H9 (cell line): ENCODE measurements around the gene HSPA2. TPM values are rescaled to one million over a fixed set of nuclear protein-coding genes. Genes with fewer than 3 reads are reported as not detected.

Experiments
- DNase-seq: peaks from one replicate; pipeline ENCODE4 v3.0.0-alpha.2; 2017
- H2AFZ ChIP-seq: one replicate; pipeline ENCODE4 v1.6.1; 2013; ENCODE audit warnings: mild to moderate bottlenecking, low read length, control low read depth, moderate library complexity
- H2AK5ac ChIP-seq: 2 replicates; pipeline ENCODE4 v1.6.1; 2013; ENCODE audit warnings: low read length, control low read depth, mixed read lengths; ENCODE audit not compliant: insufficient read length
- H2BK120ac ChIP-seq: one replicate; pipeline ENCODE4 v1.6.1; 2013; ENCODE audit warnings: low read depth, mild to moderate bottlenecking, low read length, control low read depth, inconsistent platforms; ENCODE audit not compliant: poor library complexity, severe bottlenecking
- H2BK12ac ChIP-seq: 2 replicates; pipeline ENCODE4 v1.6.1; 2013; ENCODE audit warnings: low read length, control low read depth, mixed read lengths, low read depth; ENCODE audit not compliant: insufficient read length
- H2BK15ac ChIP-seq: 2 replicates; pipeline ENCODE4 v1.6.1; 2013; ENCODE audit warnings: low read depth, low read length, control low read depth
- H2BK20ac ChIP-seq: one replicate; pipeline ENCODE4 v1.6.1; 2013; ENCODE audit warnings: low read depth, mild to moderate bottlenecking, low read length, control low read depth, inconsistent platforms; ENCODE audit not compliant: poor library complexity, severe bottlenecking
- H2BK5ac ChIP-seq: 2 replicates; pipeline ENCODE4 v1.6.1; 2013; ENCODE audit warnings: low read length, control low read depth, mixed read lengths; ENCODE audit not compliant: insufficient read length
- H3K14ac ChIP-seq: 2 replicates; pipeline ENCODE4 v1.6.1; 2013; ENCODE audit warnings: low read length, control low read depth; ENCODE audit not compliant: insufficient read depth
- H3K18ac ChIP-seq: 2 replicates; pipeline ENCODE4 v1.6.1; 2013; ENCODE audit warnings: low read depth, mild to moderate bottlenecking, mixed read lengths, low read length, control low read depth; ENCODE audit not compliant: insufficient read length
- H3K23ac ChIP-seq: 2 replicates; pipeline ENCODE4 v1.6.1; 2013; ENCODE audit warnings: low read length, control low read depth, mixed read lengths, low read depth; ENCODE audit not compliant: insufficient read length
- H3K23me2 ChIP-seq: 2 replicates; pipeline ENCODE4 v1.6.1; 2013; ENCODE audit warnings: low read depth, mild to moderate bottlenecking, mixed read lengths, low read length, control low read depth; ENCODE audit not compliant: insufficient read length, poor library complexity, severe bottlenecking
- H3K27ac ChIP-seq: 2 replicates; pipeline ENCODE4 v1.5.1; 2013; ENCODE audit warnings: low read length, control low read depth, mixed read lengths, low read depth; ENCODE audit not compliant: insufficient read length
- H3K27me3 ChIP-seq: 2 replicates; pipeline ENCODE4 v1.6.1; 2013; ENCODE audit warnings: low read length, control low read depth, inconsistent platforms; ENCODE audit not compliant: insufficient read depth
- H3K4ac ChIP-seq: 2 replicates; pipeline ENCODE4 v1.6.1; 2013; ENCODE audit warnings: low read depth, mild to moderate bottlenecking, control low read depth, inconsistent platforms, low read length, moderate library complexity
- H3K4me1 ChIP-seq: 2 replicates; pipeline ENCODE4 v1.6.1; 2013; ENCODE audit warnings: low read length, control low read depth, inconsistent platforms; ENCODE audit not compliant: insufficient read depth
- H3K4me2 ChIP-seq: 2 replicates; pipeline ENCODE4 v1.6.1; 2013; ENCODE audit warnings: low read length, control low read depth, mixed read lengths; ENCODE audit not compliant: insufficient read length, insufficient read depth
- H3K56ac ChIP-seq: 2 replicates; pipeline ENCODE4 v1.6.1; 2013; ENCODE audit warnings: low read depth, mild to moderate bottlenecking, mixed read lengths, low read length, control low read depth; ENCODE audit not compliant: insufficient read length
- H3K79me1 ChIP-seq: 2 replicates; pipeline ENCODE4 v1.6.1; 2013; ENCODE audit warnings: low read depth, mild to moderate bottlenecking, moderate library complexity, low read length, control low read depth, inconsistent platforms; ENCODE audit not compliant: insufficient read depth, poor library complexity, severe bottlenecking
- H3K79me2 ChIP-seq: 2 replicates; pipeline ENCODE4 v1.6.1; 2013; ENCODE audit warnings: low read length, control low read depth, inconsistent platforms; ENCODE audit not compliant: insufficient read depth
- H3K9ac ChIP-seq: 2 replicates; pipeline ENCODE4 v1.6.1; 2013; ENCODE audit warnings: low read length, control low read depth, mixed read lengths; ENCODE audit not compliant: insufficient read length; ENCODE audit errors: extremely low read depth
- H3K9me3 ChIP-seq: one replicate; pipeline ENCODE4 v1.6.1; 2013; ENCODE audit warnings: low read depth, low read length, inconsistent platforms; ENCODE audit not compliant: control insufficient read depth
- H3T11ph ChIP-seq: one replicate; pipeline ENCODE4 v1.6.1; 2013; ENCODE audit warnings: mild to moderate bottlenecking, low read length, control low read depth, inconsistent platforms
- H4K20me1 ChIP-seq: one replicate; pipeline ENCODE4 v1.6.1; 2013; ENCODE audit not compliant: control insufficient read depth, insufficient read length, insufficient read depth
- H4K5ac ChIP-seq: 2 replicates; pipeline ENCODE4 v1.6.1; 2013; ENCODE audit warnings: low read depth, mild to moderate bottlenecking, mixed read lengths, low read length, control low read depth; ENCODE audit not compliant: insufficient read length
- H4K8ac ChIP-seq: replicated peaks from 2 replicates; pipeline ENCODE4 v1.6.1; 2013; ENCODE audit warnings: low read length, control low read depth, mixed read lengths, low read depth; ENCODE audit not compliant: insufficient read length
- H4K91ac ChIP-seq: 2 replicates; pipeline ENCODE4 v1.6.1; 2013; ENCODE audit warnings: low read depth, mild to moderate bottlenecking, moderate library complexity, mixed read lengths, low read length, control low read depth; ENCODE audit not compliant: insufficient read length
- H3K27ac Mint-ChIP-seq, 3 experiments: 2 replicates in 2 of 3; 3 replicates in 1 of 3; pipeline ENCODE4 v1.8.0; 2020 to 2021; ENCODE audit warnings: mixed read lengths in 3 of 3, mild to moderate bottlenecking in 1 of 3, moderate library complexity in 1 of 3
- H3K27me3 Mint-ChIP-seq: 2 replicates; pipeline ENCODE4 v1.8.0; 2021; ENCODE audit warnings: low read depth, mild to moderate bottlenecking, moderate library complexity, mixed read lengths
- H3K36me3 Mint-ChIP-seq, 3 experiments: 2 replicates in 2 of 3; 3 replicates in 1 of 3; pipeline ENCODE4 v1.8.0; 2020 to 2021; ENCODE audit warnings: low read depth in 3 of 3, mixed read lengths in 3 of 3; ENCODE audit not compliant: insufficient read depth in 1 of 3
- H3K4me1 Mint-ChIP-seq, 2 experiments: 2 replicates each; pipeline ENCODE4 v1.8.0; 2020; ENCODE audit warnings: mixed read lengths in 2 of 2
- H3K4me3 Mint-ChIP-seq, 2 experiments: 2 replicates in 1 of 2; 3 replicates in 1 of 2; pipeline ENCODE4 v1.8.0; 2020 to 2021; ENCODE audit warnings: mild to moderate bottlenecking in 2 of 2, mixed read lengths in 2 of 2, moderate library complexity in 1 of 2
- H3K9me3 Mint-ChIP-seq, 2 experiments: 2 replicates in 1 of 2; 3 replicates in 1 of 2; pipeline ENCODE4 v1.8.0; 2020; ENCODE audit warnings: mild to moderate bottlenecking in 2 of 2, mixed read lengths in 2 of 2, moderate library complexity in 1 of 2
- CTCF ChIP-seq: fragments of 200-600 bp; sonication (generic); conservative IDR thresholded peaks from 3 replicates; pipeline ENCODE4 v1.8.0; 2021; ENCODE audit warnings: antibody characterized with exemption, mild to moderate bottlenecking
- WGBS: extraction: QIAGEN DNeasy Blood & Tissue Kit; methylation state at CpG from one replicate; pipeline ENCODE4 v1.1.7; 2013; ENCODE audit warnings: missing lambda C conversion rate, low lambda C conversion rate, mixed read lengths; ENCODE audit not compliant: insufficient read length; ENCODE audit errors: extremely low coverage; 5-methylcytosine and 5-hydroxymethylcytosine counted together
- total RNA-seq: library from RNA; stranded (reverse); gene quantifications from 2 replicates; pipeline ENCODE4 v1.2.1, GENCODE V29; 2021

HSPA2 gene
- total RNA-seq, 1 experiment from 2014 or later = 25.8 TPM

- Histone ChIP-seq H4K91ac (no peak overlapping the region), H3K4me1 (no peaks in the 10 kb centered on the region; the same call in 1 of the 2 replicates), H3K23ac (no peak overlapping the region), H3K18ac (peak overlapping the region; percentile 12), H3K9me3 (no peaks in the 10 kb centered on the region), H3T11ph (no peak overlapping the region), H3K4me2 (peak overlapping the region; percentile 91), H2BK5ac (no peak overlapping the region), H2AK5ac (no peak overlapping the region), H3K56ac (no peak overlapping the region), H4K20me1 (no peaks in the 10 kb centered on the region), H3K27me3 (no peaks in the 10 kb centered on the region), H2BK20ac (no peak overlapping the region), H2BK12ac (no peak overlapping the region), H3K14ac (peak overlapping the region; percentile 83; the same call in 1 of the 2 replicates), H4K5ac (no peak overlapping the region), H3K4ac (no peak overlapping the region), H3K79me1 (no peaks in the 10 kb centered on the region), H3K9ac (peak overlapping the region; percentile 75), H4K8ac (no peak overlapping the region), H2BK15ac (no peak overlapping the region), H2AFZ (no peak overlapping the region), H3K79me2 (peaks cover 22% of the 10 kb centered on the region; the same call in 1 of the 2 replicates), H3K23me2 (peaks cover 15% of the 10 kb centered on the region), H3K27ac (no peak overlapping the region), H2BK120ac (no peak overlapping the region)
- TF ChIP-seq CTCF = no peak
- Mint-ChIP-seq H3K27me3 (no peaks in the 10 kb centered on the region), H3K4me1 (peaks cover 39 to 40% of the 10 kb centered on the region in 2 experiments), H3K27ac (peak overlapping the region; percentile 91 to 92 (median 91)), H3K9me3 (no peaks in the 10 kb centered on the region), H3K4me3 (peak overlapping the region; percentile 84 to 86), H3K36me3 (peaks cover 7 to 15% (median 14%) of the 10 kb centered on the region in 3 experiments; a peak in 6 of 7 replicates)
- no CpG with 5 or more reads among the region's 29 CpGs for WGBS
- DNase-seq = no peak
These were observed 37.6 kb upstream of the HSPA2 start for GRCh38 chr14:64502887-64503433.
